GM12873 (cell line): ENCODE data around the gene LSM8.

Experiments used
- CTCF ChIP-seq: IDR thresholded peaks from 2 replicates; pipeline ENCODE4 v1.5.1; 2012; ENCODE audit warnings: low read depth, mild to moderate bottlenecking, moderate library complexity, low read length, control low read depth; ENCODE audit not compliant: insufficient read depth; ENCODE audit errors: missing control alignments

Gene LSM8

GRCh38 chr7:118224521-118224920 lies 40.6 kb downstream of the LSM8 start, which contains the start of gene ANKRD7:
ANKRD7 (plus strand) TSS chr7:118224704; CDS start chr7:118224831, 127 bp downstream.
- no peak for TF ChIP-seq CTCF

GRCh38 chr7:118232837-118233236 lies 48.9 kb downstream of the LSM8 start:
- no peak for TF ChIP-seq CTCF

- no peak for TF ChIP-seq CTCF
Measured at GRCh38 chr7:118233799-118234198, 49.8 kb downstream of the LSM8 start.

GRCh38 chr7:118239014-118239413 lies 55.0 kb downstream of the LSM8 start:
- no peak for TF ChIP-seq CTCF
